ENCODE data around the gene AVPR2.
A peak's percentile ranks its signal among the peaks of the same experiment; 100 is the strongest.

Gene AVPR2

DNA sequence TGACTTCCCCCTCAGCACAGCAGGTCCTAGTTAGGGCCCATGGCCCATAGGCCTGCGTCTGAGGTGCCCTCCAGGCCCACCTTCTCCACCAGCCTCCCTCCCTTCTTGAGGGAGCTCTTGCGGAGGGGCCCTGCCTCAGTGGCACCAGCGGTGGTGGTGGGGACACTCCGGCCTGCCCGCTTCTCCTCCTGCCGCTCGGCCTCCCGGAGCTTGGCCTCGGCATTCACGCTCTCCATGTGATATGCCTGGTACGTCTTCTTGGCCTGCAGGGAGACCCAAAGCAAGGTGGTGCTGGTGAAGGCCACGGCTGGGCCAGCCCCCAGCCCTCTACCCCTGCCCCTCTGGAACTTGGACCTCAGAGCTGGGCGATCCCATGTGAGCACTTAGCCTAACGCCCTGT, 16.1 kb downstream of the AVPR2 start:
- DNase-seq: no peak

DNA sequence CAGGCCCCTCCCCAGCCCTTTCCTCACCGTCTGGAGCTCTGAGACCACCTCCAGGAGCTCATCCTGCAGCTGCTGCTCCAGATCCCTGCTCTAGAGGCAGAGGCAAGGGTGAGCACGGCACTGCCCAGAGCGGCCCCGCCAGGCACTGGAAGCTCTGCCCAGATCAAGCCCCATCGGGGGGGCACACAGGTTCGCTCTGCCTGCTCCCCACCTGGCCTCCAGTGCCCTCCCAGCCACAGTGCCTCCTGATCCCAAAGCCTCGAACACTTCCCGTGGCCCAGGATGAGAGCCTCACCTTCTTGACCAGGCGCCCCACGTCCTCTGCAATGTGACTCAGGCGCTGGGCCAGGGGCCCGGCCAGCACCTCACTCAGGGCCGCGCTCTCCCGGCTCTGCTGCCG, 16.6 kb downstream of the AVPR2 start:
- DNase-seq: no peak

DNA sequence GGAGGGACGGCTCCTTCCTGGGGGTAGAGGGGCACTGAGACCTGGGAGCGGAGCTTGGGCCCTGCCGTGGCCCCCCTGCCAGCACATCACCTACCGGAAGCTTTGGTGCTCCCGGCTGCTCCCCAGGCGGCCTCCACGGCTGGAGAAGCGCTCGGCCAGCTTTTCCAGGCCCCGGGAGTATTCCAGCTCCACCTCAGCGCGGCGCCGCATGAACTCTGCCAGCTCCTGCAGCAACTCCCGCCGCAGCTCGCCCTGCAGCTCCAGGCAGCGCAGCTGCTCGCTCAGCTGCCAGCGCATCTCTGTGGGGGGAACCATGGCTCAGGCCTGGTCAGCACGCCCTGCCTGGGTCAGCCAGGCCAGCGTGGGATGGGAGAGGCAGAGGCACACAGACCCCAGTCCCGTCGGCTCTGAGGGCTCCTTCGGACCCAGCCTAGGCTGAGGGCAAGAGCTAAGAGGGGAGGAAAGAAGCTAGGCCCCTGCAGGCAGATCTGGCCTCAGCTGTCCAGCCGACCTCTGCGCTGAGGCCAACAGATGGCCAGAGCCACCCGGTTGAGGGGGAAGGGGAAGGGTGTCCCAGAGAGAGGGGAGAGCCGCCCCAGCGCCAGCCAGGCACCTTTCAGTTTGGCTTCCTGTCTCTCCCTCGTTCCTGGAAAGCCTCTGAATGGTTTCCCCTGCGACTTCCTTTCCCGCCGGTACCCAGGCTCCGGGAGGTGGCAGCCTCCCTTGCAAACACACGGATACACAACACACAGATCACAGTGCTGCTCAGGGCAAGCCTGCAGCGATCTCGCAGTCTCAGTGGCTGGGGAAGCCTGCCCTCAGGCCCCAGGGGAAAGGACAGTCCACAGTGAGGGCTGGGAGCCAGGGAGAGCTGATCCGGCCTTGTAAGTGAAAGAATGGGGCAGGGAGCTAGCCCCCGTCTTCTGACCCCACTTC, 17.3 kb downstream of the AVPR2 start:
- DNase-seq: no peak

DNA sequence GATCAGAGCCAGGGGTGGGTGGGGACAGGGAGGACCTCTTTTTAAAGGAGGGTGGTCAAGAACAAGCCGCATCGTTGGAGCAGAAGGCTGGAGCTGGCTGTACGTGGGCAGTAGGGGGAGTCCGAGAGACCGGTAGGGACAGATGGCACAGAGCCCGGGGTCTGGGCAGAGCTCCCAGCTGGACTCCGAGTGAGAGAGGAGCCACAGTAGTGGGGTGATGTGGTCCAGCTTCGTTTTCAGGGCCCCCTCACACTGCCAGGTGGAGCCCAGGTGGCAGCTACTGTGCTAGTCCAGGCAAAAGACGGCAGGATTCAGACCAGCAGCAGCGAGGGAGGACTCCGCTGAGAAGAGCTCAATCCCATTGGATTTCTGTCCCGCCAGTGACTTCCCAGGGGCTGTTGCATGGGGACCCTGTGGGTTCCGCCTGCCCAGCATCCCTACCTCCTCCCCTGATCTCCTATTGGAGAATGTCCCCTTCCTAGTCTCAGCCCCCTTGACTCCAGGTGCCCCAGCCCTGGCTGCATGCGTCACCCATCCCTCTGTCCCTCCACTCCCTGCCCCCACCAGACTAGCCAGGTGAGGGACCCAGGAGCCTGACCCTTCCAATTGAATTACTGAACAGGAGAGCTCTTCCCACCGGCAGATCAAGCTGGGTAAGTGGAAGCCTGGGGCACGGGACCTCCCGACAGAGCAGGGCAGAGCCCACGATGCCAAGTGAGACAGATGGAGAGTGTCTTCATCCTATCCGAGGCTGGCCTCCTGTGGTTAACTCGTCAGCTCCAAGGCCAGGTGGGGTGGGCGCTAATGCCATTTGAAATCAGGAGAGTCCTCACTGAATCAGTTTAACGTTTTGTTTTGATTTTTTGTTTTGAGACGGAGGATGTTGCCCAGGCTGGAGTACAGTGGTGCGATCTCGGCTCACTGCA, 18.7 kb downstream of the AVPR2 start:
- DNase-seq: no peak

DNA sequence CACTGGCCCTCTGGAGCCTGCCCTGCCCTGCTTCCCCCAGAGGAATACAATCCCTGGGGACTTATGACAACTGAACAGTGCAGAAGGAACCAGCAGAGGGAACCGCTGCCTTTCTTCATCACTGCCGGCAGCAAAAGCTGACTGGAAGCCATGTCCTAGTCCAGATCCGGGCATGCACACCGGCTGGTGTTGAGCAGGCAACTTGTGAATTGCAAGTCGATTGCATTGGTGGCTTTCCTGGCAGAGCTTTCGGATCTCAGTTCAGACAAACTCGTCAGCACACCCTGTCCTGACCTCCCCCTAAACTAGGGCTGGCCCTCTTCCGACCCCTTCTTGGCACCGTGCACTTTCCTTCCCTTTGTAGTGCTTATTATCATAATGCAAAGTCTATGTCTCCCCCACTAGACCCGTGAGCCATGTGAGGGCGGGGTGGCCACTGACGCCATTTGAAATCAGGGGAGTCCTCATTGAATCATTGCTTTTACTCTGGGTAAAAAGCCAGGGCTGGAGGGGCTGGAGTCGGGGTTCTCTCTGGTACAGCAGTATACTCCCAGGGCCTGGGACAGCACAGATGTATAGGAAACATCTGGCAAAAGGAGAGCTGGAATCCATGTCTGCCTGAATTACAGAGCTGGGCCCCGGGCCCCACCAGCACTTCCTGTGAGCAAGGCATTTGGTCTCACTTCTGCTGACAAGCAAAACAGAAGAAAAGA, 19.8 kb downstream of the AVPR2 start:
- peak; percentile 33 for DNase-seq

DNA sequence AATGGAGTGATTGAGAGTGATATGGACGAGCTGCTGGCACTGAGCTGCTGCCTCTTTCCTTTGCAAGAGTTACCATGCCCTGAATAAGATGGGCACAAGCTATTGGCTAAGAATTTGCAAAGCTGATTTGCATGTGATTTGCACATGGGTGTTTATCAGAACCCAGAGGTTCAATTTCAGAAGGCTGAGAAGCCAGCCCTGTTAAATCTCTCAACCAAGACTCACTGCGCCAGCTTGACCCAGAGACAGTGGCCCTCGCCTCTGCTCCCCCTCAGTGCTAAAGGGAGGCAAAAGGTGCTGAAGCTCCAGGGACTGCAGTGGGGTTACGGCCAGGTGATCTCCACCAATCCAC, 20.9 kb downstream of the AVPR2 start:
- no peak for DNase-seq

DNA sequence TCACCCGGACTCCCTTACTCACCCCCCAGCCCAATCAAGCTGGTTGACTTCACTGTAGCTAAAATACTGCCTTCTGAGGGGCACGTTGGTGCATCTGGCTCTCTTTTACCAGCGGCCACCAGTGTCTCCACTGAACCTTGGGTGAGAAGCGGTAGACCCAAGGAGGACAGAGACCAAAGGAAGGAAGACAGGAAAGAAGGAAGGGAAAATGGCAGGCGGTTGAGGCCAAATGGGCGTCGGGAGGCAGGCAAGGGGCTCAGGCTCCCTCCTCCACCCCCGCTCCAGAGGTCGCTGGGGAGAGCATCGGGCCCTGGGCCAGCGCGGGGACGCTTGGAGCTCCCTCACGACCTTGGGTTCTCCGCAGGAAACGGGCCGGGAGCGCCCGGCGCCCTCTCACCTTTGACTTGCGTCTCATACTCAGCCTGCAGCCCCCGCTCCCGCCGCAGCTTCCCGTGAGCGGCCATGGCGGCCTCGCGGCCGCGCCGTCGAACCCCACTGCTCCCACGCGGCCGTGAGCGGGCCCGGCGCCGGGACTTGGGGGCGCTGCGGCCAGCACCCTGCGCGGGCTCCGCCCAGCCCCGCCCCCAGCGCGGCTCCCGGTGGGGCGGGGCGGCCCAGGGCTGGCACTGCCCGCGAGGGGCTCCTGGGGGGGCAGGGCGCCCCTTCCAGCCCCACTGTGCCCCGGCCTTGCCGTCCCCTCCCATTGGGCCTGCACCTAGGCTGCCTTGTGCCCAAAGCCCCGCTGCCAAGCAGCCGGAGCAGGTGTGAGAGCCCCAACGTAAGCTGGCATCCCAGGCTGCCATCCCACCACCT, 21.5 kb downstream of the AVPR2 start, which contains the start of gene ARHGAP4:
Gene ARHGAP4, minus strand, starts transcription at position 526 of the 813 bp plus-strand sequence. Its CDS starts 62 bp downstream, at position 464.
- DNase-seq: peak; percentile 46

DNA sequence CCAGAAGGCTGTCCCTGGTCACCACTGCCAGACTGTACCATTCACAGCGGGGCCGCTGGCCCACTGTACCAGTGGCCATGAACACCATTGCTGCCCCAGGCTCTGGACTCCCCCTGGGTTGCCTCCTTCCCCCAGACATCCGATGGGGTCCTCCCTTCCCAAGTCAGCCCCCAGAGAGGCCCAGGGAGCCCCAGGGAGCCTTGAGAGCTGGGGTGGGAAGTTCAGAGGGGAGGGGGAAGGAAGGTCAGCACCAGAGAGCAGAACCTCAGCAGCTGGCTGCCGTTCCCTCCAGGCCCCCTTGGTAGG, 22.0 kb downstream of the AVPR2 start:
- DNase-seq: no peak

DNA sequence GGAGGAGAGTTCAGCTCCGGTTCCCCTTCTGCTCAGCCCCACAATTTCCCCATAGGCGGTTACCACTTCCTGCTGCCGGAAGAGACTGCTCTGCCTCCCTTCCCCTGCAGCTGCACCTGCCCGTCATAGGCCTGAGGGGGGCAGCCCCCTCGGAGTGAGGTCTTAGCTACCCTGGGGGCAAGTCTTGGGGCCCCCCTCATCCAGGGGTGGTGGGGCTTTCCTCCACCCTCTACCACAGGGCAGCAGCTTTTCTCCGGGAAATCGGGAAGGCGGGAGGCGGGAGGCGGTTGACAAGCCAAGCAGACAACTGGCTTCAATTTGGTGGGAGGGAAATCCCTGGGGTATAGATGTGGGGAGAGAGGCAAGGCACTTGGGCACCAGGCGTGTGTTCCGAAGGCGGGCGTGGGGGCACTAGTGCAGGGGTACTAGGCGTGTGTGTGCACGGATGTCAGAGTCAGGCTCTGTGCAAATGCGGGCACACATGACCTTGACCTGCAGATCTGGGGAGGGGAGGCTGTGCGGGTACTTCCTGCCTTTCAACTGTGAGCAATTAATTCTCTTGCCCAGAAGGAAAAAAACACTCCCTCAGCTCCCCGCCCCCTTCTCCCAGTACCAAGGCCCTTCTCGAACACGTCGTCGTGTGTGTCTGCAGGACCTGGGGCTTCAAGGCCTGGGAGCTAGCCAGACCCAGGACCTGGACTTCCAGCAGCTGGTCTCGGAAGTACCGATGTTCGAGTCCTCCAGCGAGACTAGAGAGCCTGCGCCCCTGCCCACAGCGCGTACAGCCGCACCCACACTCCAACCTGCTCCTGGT, 22.6 kb downstream of the AVPR2 start:
- DNase-seq: peak; percentile 62

DNA sequence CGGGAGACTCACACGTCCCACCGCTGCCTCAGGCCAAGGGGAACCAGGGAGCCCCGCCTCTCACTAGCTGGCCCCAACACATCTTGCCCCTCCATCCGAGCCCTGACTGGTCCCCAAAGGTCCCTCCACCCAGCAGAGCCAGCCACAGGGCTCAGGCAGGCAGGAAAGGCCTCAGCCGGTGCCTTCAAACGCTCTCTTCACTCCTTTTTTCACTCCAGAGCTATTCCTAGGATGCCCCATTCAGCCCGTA, 23.1 kb downstream of the AVPR2 start:
- no peak for DNase-seq

DNA sequence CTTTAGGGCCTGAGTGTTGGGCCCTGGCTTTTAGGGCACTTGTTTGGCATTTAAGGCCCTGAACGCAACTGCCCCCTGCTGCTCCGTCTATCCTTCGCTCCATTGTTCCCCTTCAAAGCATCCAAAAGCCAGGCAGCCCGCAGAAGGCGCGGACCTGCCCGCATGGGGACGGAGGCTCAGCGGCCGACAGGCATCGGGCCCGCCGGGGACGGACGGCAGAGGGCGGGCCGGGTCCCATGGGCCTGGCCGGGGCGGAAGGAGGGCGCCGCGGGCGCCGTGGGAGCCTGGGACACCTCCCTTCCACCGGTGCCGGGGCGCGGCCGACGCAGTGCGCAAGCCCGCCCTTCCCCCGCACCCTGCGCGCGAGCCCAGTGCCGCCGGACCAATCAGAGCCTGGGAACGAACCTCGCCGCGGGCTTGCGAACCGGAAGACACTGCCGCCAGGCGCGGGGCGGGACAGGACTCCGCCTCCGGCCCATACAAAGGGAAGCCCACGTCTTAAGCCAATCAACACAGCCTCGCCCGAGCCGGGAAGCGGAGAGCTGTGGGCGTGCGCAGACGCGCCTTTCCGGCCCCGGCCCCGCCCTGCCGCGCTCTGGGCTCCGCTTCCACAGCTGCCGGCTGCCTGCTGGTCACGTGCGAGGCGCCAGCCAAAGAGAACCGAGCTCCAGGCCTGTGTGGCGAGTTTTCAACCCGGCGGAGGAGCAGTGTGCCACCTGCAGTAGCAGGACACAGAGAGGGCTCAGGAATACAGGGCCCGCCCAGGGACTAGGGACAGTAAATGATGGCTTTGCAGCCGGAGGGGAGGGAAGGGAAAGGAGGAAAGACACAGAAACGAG, 23.7 kb downstream of the AVPR2 start:
- DNase-seq: peak; percentile 88

DNA sequence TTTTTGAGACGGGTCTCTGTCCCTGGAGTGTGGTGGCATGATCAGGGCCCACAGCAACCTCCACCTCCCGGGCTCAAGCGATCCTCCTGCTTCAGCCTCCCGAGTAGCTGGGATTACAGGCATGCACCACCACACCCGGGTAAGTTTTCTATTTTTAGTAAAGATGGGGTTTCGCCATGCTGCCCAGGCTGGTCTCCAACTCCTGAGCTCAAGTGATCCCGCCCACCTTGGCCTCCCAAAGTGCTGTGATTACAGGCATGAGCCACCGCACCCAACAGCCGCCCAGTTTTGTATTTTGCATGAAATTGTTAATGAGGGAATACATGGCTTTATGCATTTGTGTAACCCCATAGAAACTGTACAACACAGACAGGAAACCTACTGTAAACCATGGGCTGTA, 24.4 kb downstream of the AVPR2 start:
- no peak for DNase-seq

DNA sequence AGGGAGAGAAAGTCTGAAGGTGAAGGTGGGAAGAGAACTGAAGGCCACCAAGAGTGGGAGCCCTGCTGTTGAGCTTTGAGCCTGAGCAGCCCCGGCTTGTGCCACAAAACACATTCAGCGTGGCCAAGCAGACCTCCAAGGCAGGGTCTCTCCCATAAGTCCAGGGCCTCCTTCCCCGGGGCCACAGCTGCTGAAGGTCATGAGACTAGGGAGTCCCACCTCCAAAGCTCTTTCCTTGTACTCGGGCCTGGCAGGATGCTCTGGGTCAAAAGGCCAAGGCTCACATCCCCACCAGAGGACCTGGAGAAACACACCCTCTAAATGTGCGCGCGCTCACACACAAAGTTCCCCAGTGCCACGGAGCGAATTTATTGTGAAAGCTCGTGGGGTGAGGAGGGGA, 25.1 kb downstream of the AVPR2 start:
- no peak for DNase-seq

DNA sequence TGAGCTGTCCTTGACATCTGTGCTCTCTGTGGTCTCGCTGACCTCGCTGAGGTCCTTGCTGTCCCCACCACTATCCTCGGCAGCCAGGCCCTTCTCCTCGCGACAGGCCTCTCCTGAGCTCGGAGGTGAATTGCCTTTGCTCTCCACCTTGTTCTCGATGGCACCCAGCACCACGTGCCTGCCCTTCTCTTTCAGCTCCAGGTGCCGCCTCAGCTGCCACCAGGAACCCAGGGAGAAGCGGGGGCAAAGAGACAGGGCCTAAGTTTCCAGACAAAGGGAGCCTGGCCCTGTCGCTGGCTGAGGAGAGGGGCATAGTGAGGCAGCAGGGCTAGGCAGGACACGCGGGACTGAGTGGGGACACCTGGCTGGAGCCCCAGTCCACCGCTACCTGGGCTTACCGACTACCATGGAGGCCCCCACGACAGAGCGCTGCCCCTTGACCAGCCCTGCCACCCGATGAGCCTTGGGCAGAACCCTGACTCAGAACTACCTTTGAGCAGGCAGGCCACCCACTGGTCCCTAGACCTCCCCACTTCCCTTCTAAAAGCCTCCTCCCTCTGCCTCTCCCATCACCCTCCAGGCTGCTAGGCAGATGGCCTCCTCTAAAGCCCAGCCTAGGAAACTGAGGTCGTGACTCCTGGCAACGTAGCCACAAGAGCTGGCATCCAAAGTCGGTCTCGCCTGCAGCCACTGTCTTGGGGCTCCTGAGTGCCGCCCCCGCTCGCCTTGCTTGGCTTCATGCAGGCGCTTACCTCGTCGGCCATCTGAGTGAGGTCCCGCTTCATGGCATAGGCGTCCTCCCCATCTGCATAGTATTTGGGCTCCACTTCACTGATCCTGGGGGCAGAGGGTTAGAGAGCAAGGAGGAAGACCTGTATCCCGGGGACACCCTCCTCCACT, 25.8 kb downstream of the AVPR2 start:
- no peak for DNase-seq

DNA sequence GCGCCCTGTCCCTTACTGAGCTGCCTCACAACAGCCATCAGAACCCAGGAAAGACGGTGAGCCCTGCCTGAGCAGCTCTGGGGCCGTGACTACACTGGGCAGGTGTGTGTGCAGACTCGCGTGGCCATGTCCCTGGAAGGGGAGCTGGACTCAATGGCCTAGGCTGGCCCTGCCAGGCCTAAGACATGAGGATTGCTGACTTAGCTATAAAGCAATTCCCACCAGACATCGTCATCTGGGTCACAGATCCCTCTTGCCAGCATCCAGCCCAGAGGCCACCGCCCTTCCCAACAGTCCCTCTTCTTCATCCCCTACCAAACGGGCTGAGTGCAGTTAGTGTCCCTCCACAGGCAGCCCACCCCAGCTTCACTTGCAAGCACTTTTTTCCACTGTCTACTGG, 26.7 kb downstream of the AVPR2 start:
- no peak for DNase-seq

DNA sequence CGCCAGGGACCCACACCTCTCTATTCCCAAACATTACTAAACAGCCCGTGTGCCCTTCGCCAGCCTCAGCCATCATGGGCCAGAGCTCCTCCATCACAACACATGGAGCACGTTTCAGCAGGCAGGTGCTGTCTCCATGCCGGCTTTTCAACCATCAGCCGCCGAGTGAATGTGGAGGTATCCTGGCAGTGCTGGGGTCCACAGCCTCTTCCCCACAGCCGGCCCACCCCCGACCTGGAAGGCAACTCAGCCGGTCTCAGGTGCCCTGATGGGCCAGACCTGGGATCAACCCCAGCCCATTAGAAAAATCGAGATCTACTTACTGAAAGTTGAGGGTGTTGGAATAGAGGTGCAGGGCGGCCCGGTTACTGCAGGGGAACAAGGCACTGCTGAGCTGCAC, 27.3 kb downstream of the AVPR2 start:
- DNase-seq: no peak

DNA sequence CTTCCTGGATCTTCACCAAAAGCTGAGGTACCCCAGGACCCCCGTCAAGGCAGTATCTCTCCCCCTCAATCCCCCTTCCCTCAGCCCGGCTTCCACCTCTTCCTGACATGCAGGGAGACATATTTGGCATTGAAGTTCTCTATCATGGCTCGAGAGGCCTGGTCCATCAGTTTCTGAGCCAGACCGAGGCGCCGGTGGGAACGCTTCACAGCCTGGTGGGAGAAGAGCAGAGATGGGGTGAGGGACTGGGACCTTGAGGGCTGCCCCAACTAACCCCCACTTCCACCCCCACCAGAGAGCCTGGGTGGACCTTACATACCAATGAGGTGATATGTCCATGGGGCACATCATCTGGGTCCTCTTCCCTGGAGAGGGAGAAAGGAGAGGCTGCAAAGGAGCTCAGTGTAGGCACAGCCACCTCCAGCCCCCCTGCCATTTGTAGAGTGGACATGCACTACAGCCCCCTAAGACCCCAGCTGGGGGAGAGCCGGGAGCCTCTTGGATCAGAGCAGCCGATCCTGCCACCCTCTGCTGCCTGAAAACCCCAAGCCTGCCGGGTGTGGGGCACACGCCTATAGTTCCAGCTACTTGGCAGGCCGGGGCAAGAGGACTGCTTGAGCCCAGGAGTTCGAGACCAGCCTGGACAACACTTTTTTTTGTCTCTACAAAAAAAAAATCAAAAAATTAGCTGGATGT, 27.9 kb downstream of the AVPR2 start:
- no peak for DNase-seq

DNA sequence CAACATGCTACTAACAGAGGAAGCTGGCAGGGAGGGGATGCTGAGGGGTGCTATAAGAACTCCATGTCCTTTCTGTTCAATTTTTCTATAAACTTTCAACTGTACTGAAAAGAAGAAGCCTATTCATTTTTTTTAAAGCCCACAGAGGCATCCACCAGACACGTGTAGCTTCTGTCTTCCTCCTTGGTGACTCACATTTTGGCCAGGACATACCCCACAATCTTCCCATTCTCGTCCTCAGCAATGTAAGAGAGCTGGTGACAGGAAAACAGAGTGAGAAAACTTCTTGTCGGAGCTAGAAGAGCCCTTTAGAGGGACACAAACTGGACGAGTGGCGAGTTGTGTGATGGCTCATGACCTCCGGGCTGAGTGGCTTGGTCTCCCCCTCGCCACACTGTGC, 29.3 kb downstream of the AVPR2 start:
- no peak for DNase-seq

DNA sequence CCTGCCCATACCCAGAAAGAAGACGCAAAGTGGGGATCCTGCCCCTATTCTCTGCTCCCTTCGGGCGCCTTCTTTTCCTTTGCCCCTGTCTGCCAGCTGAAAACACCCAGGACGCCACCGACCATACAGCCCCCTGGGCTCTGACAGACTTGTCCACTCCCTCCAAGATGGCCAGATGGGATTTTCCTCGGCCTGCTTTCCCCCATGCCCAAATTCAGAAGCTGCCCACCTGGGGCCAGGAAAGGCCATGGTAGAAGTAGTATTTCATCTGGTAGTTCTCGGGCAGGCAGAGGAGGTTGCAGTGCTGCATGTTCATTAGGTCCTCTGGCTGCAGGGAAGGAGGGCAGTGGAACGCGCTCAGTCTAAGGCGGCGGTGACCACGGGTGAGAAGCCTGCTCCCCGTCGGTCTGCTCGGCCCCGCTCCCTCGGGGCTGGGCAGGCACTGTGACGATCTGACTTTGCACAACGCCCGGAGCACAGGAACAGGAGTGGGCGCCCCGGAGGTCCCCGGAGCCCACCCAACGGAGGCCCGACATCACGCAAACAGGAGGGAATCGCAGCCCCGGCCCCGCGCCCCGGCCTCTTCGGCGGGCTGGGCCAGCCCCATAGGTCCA, 29.8 kb downstream of the AVPR2 start:
- no peak for DNase-seq
